WTC11 (cell line): Measurements from ENCODE around the gene CADM4. TPM values are rescaled to one million over a fixed set of nuclear protein-coding genes. Genes with fewer than 3 reads are reported as not detected.

Experiments used
- ATAC-seq: fragments of 200-7000 bp; cut with Tn5 transposase; 2 replicates; pipeline ENCODE4 v1.10.0; 2021; ENCODE audit warnings: mild to moderate bottlenecking, moderate library complexity
- CTCF ChIA-PET: fragments of 300-600 bp; sonication (Branson Sonifier 250); formaldehyde crosslinking; loops from one replicate; lab custom pipeline; 2021; ENCODE audit warnings: antibody characterized with exemption; lab: Charles Lee
- POLR2A ChIA-PET: fragments of 350-600 bp; sonication (Branson Sonifier 250); formaldehyde crosslinking; loops from one replicate; lab custom pipeline; 2021; ENCODE audit warnings: antibody characterized with exemption; lab: Charles Lee
- DNase-seq: peaks from one replicate; pipeline ENCODE4 v3.0.0; 2021; ENCODE audit warnings: low spot score
- H3K27ac Mint-ChIP-seq: 2 replicates; pipeline ENCODE4 v1.8.0; 2021; ENCODE audit warnings: mixed read lengths
- H3K27me3 Mint-ChIP-seq: 2 replicates; pipeline ENCODE4 v1.8.0; 2021; ENCODE audit warnings: low read depth, mild to moderate bottlenecking, moderate library complexity, mixed read lengths
- H3K36me3 Mint-ChIP-seq: 2 replicates; pipeline ENCODE4 v1.8.0; 2021; ENCODE audit warnings: mixed read lengths
- H3K4me1 Mint-ChIP-seq: 2 replicates; pipeline ENCODE4 v1.8.0; 2022; ENCODE audit warnings: mixed read lengths
- H3K4me3 Mint-ChIP-seq: 2 replicates; pipeline ENCODE4 v1.8.0; 2021; ENCODE audit warnings: mild to moderate bottlenecking, moderate library complexity, mixed read lengths
- H3K9me3 Mint-ChIP-seq: 2 replicates; pipeline ENCODE4 v1.8.0; 2021; ENCODE audit warnings: mixed read lengths
- E2F1 ChIP-seq: sonication (generic); formaldehyde crosslinking; IDR thresholded peaks from 2 replicates; pipeline ENCODE4 v1.8.0; 2022; ENCODE audit warnings: mild to moderate bottlenecking, missing genetic modification reagents
- ETV6 ChIP-seq: sonication (generic); formaldehyde crosslinking; IDR thresholded peaks from 2 replicates; pipeline ENCODE4 v1.8.1; 2022; ENCODE audit warnings: mild to moderate bottlenecking, missing genetic modification reagents
- GABPB1 ChIP-seq: sonication (generic); formaldehyde crosslinking; IDR thresholded peaks from 2 replicates; pipeline ENCODE4 v1.8.1; 2023; ENCODE audit warnings: mild to moderate bottlenecking, missing genetic modification reagents
- GTF2I ChIP-seq: fragments of 250-450 bp; sonication (Bioruptor Pico); conservative IDR thresholded peaks from 2 replicates; pipeline ENCODE4 v1.4.0; 2021; ENCODE audit warnings: mild to moderate bottlenecking
- IRF1 ChIP-seq: sonication (generic); formaldehyde crosslinking; IDR thresholded peaks from 2 replicates; pipeline ENCODE4 v1.8.0; 2023; ENCODE audit warnings: missing genetic modification reagents
- JAZF1 ChIP-seq: fragments of 250-450 bp; sonication (Bioruptor Pico); IDR thresholded peaks from 2 replicates; pipeline ENCODE4 v1.9.0; 2021; ENCODE audit warnings: moderate library complexity, mild to moderate bottlenecking, inconsistent platforms
- NFATC4 ChIP-seq: fragments of 250-450 bp; sonication (Bioruptor Pico); IDR thresholded peaks from 2 replicates; pipeline ENCODE4 v1.9.0; 2021; ENCODE audit warnings: mild to moderate bottlenecking
- RORB ChIP-seq: fragments of 250-450 bp; sonication (Bioruptor Pico); IDR thresholded peaks from 2 replicates; pipeline ENCODE4 v1.9.0; 2021; ENCODE audit warnings: mild to moderate bottlenecking
- TEAD1 ChIP-seq: sonication (generic); formaldehyde crosslinking; IDR thresholded peaks from 2 replicates; pipeline ENCODE4 v1.8.0; 2022; ENCODE audit warnings: mild to moderate bottlenecking, missing genetic modification reagents
- ZNF219 ChIP-seq: sonication (generic); formaldehyde crosslinking; IDR thresholded peaks from 2 replicates; pipeline ENCODE4 v1.8.0; 2023; ENCODE audit warnings: missing genetic modification reagents, mild to moderate bottlenecking, borderline replicate concordance
- ZNF423 ChIP-seq: fragments of 250-450 bp; sonication (Bioruptor Pico); IDR thresholded peaks from 2 replicates; pipeline ENCODE4 v2.1.2; 2022; ENCODE audit warnings: mild to moderate bottlenecking, moderate library complexity
- ZNF512 ChIP-seq: sonication (generic); formaldehyde crosslinking; IDR thresholded peaks from 2 replicates; pipeline ENCODE4 v1.8.1; 2022; ENCODE audit warnings: missing genetic modification reagents, borderline replicate concordance
- ZNF671 ChIP-seq: fragments of 250-450 bp; sonication (Bioruptor Pico); IDR thresholded peaks from 2 replicates; pipeline ENCODE4 v1.8.0; 2021; ENCODE audit warnings: mild to moderate bottlenecking
- total RNA-seq: library from RNA; stranded (reverse); gene quantifications from 3 replicates; pipeline ENCODE4 v1.2.3, GENCODE V29; 2021
- TF ChIP-seq, protein P1 (sequence below): fragments of 250-450 bp; sonication (Bioruptor Pico); IDR thresholded peaks from 2 replicates; pipeline ENCODE4 v1.9.0; 2021; ENCODE audit warnings: mild to moderate bottlenecking, borderline replicate concordance
- TF ChIP-seq, protein P2 (sequence below): fragments of 250-450 bp; sonication (Bioruptor Pico); conservative IDR thresholded peaks from 2 replicates; pipeline ENCODE4 v1.9.0; 2021; ENCODE audit warnings: mild to moderate bottlenecking

Gene CADM4
- total RNA-seq, 1 experiment from 2014 or later: 13.3 TPM

- TF ChIP-seq IRF1 (CRISPR knock-in tag) (no peak), ETV6 (no peak)
Observed at GRCh38 chr19:43674596-43674995, 34.9 kb upstream of the CADM4 start (continued).

DNA sequence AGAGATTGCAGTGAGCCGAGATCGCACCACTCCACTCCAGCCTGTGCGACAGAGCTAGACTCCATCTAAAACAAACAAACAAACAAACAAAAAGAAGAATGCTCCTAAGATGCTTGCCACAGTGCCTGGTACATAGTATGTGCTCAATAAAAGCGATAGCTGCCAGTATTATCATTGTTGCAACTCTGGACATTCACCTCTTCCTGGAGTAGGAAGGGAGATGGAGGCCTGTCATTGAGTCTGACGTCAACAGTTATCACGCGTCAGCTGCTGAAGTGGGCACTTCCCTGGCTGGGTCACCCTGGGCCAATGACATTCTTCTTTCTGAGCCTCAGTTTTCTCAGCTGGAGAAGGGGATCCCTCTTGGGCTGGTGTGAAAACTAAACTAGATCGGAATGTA lies 34.5 kb upstream of the CADM4 start:
- ATAC-seq: no peak
- no peak for TF ChIP-seq ZNF219 (CRISPR knock-in tag)
- no peak for TF ChIP-seq ZNF512 (CRISPR knock-in tag)
- TF ChIP-seq, protein P1, sequence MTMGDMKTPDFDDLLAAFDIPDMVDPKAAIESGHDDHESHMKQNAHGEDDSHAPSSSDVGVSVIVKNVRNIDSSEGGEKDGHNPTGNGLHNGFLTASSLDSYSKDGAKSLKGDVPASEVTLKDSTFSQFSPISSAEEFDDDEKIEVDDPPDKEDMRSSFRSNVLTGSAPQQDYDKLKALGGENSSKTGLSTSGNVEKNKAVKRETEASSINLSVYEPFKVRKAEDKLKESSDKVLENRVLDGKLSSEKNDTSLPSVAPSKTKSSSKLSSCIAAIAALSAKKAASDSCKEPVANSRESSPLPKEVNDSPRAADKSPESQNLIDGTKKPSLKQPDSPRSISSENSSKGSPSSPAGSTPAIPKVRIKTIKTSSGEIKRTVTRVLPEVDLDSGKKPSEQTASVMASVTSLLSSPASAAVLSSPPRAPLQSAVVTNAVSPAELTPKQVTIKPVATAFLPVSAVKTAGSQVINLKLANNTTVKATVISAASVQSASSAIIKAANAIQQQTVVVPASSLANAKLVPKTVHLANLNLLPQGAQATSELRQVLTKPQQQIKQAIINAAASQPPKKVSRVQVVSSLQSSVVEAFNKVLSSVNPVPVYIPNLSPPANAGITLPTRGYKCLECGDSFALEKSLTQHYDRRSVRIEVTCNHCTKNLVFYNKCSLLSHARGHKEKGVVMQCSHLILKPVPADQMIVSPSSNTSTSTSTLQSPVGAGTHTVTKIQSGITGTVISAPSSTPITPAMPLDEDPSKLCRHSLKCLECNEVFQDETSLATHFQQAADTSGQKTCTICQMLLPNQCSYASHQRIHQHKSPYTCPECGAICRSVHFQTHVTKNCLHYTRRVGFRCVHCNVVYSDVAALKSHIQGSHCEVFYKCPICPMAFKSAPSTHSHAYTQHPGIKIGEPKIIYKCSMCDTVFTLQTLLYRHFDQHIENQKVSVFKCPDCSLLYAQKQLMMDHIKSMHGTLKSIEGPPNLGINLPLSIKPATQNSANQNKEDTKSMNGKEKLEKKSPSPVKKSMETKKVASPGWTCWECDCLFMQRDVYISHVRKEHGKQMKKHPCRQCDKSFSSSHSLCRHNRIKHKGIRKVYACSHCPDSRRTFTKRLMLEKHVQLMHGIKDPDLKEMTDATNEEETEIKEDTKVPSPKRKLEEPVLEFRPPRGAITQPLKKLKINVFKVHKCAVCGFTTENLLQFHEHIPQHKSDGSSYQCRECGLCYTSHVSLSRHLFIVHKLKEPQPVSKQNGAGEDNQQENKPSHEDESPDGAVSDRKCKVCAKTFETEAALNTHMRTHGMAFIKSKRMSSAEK (CRISPR knock-in tag): no peak
- no peak for TF ChIP-seq TEAD1 (CRISPR knock-in tag)
- TF ChIP-seq, all 79 proteins: peak for 0
- ChIA-PET CTCF (interaction anchor here (0.7 to 1.7 kb wide), 4 partner anchors 12 to 111 kb away, joined by 3 to 4 read pairs (median 4); no protein-coding TSS in a partner anchor), POLR2A (interaction anchor here (0.6 kb wide), 1 partner anchor 11 kb away, joined by 5 read pairs; no protein-coding TSS in a partner anchor)
- Mint-ChIP-seq H3K27ac (no peak overlapping the region), H3K36me3 (no peaks in the 10 kb centered on the region), H3K4me3 (no peak overlapping the region), H3K4me1 (peaks cover 24% of the 10 kb centered on the region), H3K9me3 (no peaks in the 10 kb centered on the region), H3K27me3 (peaks cover 22% of the 10 kb centered on the region)
- no peak for DNase-seq

GRCh38 chr19:43673637-43674036 lies 34.0 kb upstream of the CADM4 start:
- peaks cover 23% of the 10 kb centered on the region for H3K27me3 Mint-ChIP-seq
- ATAC-seq: no peak
- peaks cover 24% of the 10 kb centered on the region for H3K4me1 Mint-ChIP-seq
- H3K27ac Mint-ChIP-seq: no peak overlapping the region
- ChIA-PET CTCF (interaction anchor here (1.1 to 1.7 kb wide), 2 partner anchors 11 to 72 kb away, joined by 4 read pairs; no protein-coding TSS in a partner anchor), POLR2A (interaction anchor here (0.6 kb wide), 1 partner anchor 11 kb away, joined by 5 read pairs; no protein-coding TSS in a partner anchor)
- no peaks in the 10 kb centered on the region for H3K36me3 Mint-ChIP-seq
- DNase-seq: no peak
- TF ChIP-seq GTF2I (CRISPR knock-in tag) (no peak), RORB (CRISPR knock-in tag) (no peak), GABPB1 (CRISPR knock-in tag) (no peak)
- H3K4me3 Mint-ChIP-seq: no peak overlapping the region
- H3K9me3 Mint-ChIP-seq: no peaks in the 10 kb centered on the region

GRCh38 chr19:43672061-43672679 lies 32.5 kb upstream of the CADM4 start:
- no peak for DNase-seq
- TF ChIP-seq GABPB1 (CRISPR knock-in tag) (no peak), E2F1 (CRISPR knock-in tag) (no peak), ZNF671 (CRISPR knock-in tag) (no peak), JAZF1 (CRISPR knock-in tag) (no peak), ZNF423 (CRISPR knock-in tag) (no peak), NFATC4 (CRISPR knock-in tag) (no peak)
- TF ChIP-seq, protein P2, sequence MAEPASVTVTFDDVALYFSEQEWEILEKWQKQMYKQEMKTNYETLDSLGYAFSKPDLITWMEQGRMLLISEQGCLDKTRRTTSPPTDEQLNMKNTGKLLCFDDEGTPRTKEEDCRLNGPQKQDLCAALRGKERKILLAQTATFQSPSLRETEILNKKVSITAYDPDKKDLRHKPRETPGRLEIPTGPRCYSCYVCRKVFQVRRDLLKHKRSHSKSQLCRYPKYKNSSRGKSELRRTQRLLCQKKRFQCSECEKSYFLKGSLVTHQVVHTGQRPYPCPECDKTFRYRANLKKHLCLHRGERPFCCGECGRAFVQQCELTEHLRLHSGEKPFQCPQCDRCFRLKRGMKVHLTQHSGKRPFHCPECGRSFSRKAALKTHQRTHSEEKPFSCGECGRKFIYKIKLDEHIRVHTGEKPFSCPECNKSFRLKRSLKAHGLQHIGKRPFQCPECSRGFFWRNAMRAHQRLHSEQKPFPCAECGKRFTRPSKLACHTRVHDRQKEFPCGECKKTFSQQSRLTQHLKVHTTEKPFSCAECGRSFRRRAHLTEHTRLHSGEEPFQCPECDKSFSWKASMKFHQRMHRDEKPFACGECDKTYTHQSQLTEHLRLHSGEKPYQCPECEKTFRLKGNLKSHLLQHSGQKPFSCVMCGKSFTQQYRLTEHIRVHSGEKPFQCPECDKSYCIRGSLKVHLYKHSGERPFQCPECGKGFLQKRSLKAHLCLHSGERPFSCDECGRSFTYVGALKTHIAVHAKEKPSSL (CRISPR knock-in tag): no peak

More at GRCh38 chr19:43672061-43672679, 32.5 kb upstream of the CADM4 start:
- no peaks in the 10 kb centered on the region for H3K9me3 Mint-ChIP-seq
- no peak for ATAC-seq
- peaks cover 3% of the 10 kb centered on the region for H3K36me3 Mint-ChIP-seq
- H3K27ac Mint-ChIP-seq: no peak overlapping the region
- H3K27me3 Mint-ChIP-seq: peaks cover 26% of the 10 kb centered on the region
- ChIA-PET CTCF (interaction anchor here (0.7 to 1.4 kb wide), 5 partner anchors 10 to 117 kb away, joined by 3 to 4 read pairs (median 4); partner anchors contain the start of gene IRGQ), POLR2A (no interaction called here)
- H3K4me1 Mint-ChIP-seq: peaks cover 34% of the 10 kb centered on the region
- H3K4me3 Mint-ChIP-seq: no peak overlapping the region
